IPS DF 19.7 (cell line): ENCODE data around the gene CXCR4.

Source experiments
- DNase-seq: peaks from one replicate; pipeline ENCODE4 v3.0.0-alpha.2; 2013; ENCODE audit warnings: low read depth, low spot score

The CXCR4 gene

GRCh38 chr2:136131961-136132824, 14.2 kb upstream of the CXCR4 start:
- no peak for DNase-seq

DNA sequence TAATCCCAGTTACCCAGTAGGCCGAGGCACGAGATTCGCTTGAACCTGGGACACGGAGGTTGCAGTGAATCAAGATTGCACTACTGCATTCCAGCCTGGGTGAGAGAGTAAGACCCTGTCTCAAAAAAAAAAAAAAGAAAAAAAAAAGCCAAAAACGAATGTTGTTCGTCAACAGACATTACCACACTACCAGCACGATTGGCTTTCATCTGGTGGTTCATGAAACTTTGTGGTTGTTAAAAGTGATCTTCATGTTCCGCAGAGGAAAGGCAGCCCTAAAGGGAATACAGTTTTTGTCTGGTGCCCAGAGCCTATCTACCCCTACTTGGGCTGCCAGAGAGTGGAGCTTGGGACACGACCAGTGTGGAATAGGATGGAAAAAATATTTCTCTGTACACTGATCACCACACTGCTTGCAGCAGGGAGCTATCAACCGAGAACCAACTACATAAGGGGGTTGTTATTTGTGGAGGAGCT, 13.6 kb upstream of the CXCR4 start:
- no peak for DNase-seq

DNA sequence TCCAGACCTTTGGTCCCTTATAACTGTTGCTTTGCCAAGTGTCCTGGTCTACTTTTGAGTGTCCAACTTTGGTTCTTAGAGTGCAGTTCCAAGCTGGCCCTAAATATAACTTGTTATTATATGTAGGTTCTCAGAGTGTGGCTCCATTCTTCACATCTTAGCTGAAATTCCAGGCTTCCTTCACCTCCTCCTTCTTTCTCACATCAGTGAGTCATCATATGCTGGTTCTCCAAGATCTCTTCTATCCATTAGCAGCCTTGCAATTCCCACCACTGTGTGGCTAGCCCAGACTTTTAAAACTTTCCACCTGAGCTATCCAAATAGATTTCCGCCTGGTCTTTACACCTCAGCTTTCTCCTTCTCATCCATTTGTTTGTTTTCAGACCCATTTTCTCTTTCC, 12.6 kb upstream of the CXCR4 start:
- DNase-seq, result no peak

- DNase-seq, result no peak
Observed at GRCh38 chr2:136130045-136130444, 12.1 kb upstream of the CXCR4 start.

DNA sequence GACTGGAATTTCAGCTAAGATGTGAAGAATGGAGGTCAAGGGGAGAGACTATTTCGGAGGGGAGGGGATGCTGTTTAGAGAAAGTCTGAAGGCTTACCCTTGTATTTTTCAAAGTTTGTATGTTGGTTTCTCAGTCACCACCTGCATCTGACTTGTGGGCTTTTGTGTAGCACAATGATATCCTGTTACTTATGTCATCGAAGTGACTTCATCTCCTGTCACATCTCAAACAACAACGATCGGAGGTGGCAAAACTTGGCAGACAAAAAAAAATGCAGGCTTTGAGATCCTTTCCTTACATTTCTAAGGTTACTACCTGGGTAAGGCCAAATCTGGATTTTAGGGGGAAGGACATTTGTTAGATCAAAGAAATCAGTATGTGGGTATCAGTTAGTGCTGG, 11.7 kb upstream of the CXCR4 start:
- no peak for DNase-seq

DNA sequence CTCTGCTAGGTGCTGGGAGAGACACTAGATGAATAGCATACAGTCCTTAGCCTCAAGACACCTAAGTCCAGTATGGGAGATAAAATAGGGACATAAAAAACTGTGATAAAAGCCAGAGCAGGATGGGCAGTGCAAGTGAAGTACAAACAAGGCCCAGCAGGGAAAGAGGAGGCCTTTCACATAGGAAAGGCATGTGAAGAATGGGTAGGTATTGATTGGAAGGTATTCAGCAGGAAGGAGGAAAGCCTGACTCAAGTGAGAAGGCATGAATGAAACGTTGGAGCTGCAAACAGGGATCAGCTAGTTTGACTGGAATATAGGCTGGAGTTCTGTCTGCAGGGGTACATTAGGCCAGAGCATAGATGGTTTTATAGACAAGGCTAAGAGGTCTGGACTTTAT, 11.0 kb upstream of the CXCR4 start:
- DNase-seq, result no peak

DNA sequence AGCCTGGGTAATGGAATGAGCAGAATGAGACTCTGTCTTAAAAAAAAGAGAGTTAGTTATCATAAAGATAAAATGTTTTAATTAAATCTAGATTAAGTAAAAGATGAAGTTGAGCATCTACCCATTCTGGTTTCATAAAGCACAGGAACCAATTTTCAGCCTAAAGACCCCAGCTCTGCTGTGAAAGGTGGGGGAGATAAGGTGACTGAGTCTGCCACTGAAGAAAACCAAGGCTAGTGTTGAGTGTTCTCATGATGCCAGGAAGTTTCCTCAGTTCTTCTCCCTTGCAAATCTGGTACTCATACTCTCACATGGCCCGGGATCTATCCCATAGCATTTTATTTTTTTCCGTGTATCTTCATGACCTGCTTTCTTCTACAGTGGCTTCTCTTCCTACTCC, 10.4 kb upstream of the CXCR4 start:
- DNase-seq, result no peak

DNA sequence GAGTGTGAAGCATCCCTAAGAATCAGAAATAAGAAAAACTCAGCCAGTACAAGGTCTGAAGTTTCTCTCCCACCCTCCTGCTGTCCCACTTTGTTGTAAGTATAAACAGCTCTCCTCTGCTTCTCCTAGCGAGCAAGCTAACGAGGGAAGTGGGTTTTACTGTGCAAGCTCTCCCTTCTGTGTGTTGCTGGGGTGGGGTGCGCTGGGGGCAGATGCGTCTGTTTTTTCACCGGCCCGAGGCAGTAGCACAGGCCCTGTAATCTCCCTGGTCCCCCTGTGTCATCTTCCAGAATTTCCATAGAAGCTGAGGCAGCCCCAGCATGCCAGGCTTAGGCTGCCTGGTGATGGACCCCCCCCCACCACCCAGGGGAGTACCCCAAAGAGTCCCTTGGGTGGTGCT, 9.4 kb upstream of the CXCR4 start:
- DNase-seq, result no peak

DNA sequence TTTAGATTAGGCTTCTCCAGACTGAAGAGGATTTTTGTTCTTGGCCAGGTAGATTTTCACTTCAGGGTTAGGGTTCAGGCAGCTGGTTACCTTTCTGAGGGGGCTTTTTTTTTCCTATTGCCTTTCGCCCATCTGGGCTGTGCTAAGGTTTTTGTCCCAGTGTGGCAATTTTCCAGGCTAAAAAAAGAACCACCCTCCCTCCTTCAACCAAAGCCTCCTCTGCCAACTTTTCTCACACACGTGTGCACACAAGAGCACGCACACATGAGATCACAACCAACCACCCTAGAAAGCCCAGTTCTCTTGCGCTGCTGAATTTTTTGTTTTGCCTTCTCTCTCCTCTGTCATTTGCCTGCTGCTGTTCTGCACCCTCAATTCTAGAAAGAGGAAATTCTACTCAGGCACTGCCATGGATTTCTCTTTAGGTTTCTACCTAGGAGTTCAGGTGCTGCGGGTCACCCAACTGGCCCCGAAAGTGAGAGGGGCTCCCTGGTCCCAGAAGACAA, 8.5 kb upstream of the CXCR4 start:
- no peak for DNase-seq

DNA sequence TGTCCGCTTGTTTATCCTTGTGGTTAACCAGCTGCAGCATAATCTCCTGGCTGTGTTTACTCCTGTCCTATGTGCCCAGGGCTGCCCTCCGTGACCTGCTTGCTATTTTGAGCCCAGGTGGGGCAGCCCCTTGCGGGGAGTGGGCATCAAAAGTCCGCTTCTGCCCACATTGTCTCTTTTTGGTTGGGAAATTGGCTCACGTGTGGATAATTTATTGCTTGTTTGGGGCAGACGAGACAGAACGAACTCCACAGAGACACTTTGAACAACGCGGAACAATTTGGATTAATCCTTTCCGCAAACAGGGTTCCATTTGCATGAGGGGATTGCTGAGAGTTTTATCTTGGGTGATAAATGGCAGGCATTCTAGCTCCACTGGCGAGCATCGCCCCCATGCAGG, 8.1 kb upstream of the CXCR4 start:
- DNase-seq, result no peak

- DNase-seq, result no peak
Observed at GRCh38 chr2:136125236-136125635, 7.3 kb upstream of the CXCR4 start.

GRCh38 chr2:136124805-136125204, 6.9 kb upstream of the CXCR4 start:
- no peak for DNase-seq

- DNase-seq, result no peak
Observed at GRCh38 chr2:136122661-136123060, 4.7 kb upstream of the CXCR4 start.

- no peak for DNase-seq
Observed at GRCh38 chr2:136121204-136121910, 3.4 kb upstream of the CXCR4 start.

DNA sequence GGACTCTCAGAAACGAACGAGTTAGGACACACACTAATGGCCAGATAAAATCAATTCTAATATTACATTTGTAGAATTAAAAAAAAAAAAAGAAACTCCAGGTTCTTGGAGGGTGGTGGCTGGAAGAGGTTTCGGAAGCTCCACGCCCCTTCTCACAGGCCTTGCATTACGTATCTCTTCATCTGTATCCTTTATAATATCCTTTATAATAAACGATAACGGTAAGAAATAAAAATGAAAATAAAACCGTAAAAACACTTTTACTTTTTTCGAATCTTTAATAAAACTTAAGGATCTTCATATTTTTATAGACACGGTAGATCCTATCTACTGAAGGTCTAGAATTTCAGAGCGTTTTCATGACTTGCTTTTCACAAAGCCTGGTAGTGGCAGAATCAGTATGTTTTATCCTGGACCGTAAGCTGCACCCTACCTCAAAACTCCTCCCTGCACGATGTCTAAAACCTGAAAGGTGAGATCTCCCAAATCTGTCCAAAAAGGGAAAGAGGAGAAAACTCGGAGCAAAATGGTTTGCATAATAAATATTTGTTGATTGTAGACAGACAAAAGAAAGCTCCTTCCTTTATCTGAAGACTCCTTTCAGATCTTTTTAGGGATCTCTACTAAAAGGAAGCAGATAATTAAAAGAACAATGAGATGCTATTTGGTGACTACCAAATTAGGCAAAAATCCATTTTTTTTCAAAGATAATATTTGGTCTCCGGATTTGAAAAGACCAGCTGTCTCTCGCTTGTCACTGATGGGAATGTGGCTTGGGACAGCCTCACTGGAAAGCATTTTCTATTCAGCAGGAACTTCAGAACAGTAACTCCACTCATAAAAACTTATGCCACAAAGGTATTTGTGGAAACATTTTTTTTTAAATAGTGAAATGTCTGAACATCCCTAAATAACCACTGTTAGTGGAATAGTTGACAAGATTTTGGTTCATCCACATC, 2.0 kb upstream of the CXCR4 start:
- DNase-seq, result no peak

- no peak for DNase-seq
Observed at GRCh38 chr2:136118819-136119716, 1.1 kb upstream of the CXCR4 start.

DNA sequence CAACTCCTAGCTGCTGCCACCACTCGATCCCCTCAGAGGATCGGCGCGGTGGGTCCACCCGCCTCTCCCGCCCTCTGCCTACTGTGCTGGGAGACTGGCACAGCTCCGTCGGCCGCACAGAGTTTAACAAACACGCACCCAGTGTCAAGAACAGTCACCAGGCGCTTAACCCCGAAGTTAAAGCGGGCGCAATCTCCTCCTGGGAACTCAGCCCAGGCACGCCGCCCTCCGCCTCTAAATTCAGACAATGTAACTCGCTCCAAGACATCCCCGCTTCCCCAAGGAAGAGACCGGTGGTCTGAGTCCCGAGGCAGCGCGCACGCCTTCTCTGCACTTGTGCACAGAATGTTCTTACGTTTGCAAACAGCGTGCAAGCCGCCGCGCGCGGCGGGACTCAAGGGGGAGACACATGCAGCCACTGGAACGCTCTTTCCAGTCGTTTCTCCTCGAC, 533 bp downstream of the CXCR4 start:
- no peak for DNase-seq

GRCh38 chr2:136116813-136117390, 1.0 kb downstream of the CXCR4 start:
- DNase-seq, result no peak

- no peak for DNase-seq
Observed at GRCh38 chr2:136116151-136116812, 1.7 kb downstream of the CXCR4 start.
